ENCODE results near the gene NKG7. TPM values are rescaled to one million over a fixed set of nuclear protein-coding genes. Genes with fewer than 3 reads are reported as not detected.

NKG7 gene
- total and polyA plus RNA-seq, 2 of the 13 experiments (the other 11 are each of a cell fraction or from before 2014, with no cell fraction given), result 0.40 TPM; not detected in 1

GRCh38 chr19:51366389-51367254 is 5.8 kb downstream of the NKG7 start (continued):
- TF ChIP-seq, protein P1, sequence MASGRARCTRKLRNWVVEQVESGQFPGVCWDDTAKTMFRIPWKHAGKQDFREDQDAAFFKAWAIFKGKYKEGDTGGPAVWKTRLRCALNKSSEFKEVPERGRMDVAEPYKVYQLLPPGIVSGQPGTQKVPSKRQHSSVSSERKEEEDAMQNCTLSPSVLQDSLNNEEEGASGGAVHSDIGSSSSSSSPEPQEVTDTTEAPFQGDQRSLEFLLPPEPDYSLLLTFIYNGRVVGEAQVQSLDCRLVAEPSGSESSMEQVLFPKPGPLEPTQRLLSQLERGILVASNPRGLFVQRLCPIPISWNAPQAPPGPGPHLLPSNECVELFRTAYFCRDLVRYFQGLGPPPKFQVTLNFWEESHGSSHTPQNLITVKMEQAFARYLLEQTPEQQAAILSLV (CRISPR knock-in tag; IDR thresholded peaks at IDR 0.05; ENCODE audit: borderline replicate concordance), result no peak
- TF ChIP-seq HHEX (CRISPR knock-in tag; IDR thresholded peaks at IDR 0.05) (no peak), HNRNPLL (IDR thresholded peaks at IDR 0.05; ENCODE audit: low read depth, low read length, poor library complexity, severe bottlenecking) (peak; percentile 3), ZNF713 (CRISPR knock-in tag; IDR thresholded peaks at IDR 0.05) (no peak), ZNF160 (CRISPR knock-in tag; IDR thresholded peaks at IDR 0.05) (no peak; the same call in 1 of the 2 replicates), SP5 (CRISPR knock-in tag; IDR thresholded peaks at IDR 0.05; ENCODE audit: borderline replicate concordance, low read depth) (peak; percentile 12; the same call in 1 of the 2 replicates), ZNF232 (CRISPR knock-in tag; IDR thresholded peaks at IDR 0.05; ENCODE audit: borderline replicate concordance) (peak; percentile 62; the same call in 1 of the 2 replicates), RELA (CRISPR knock-in tag; IDR thresholded peaks at IDR 0.05) (no peak), PHF20 (CRISPR knock-in tag; IDR thresholded peaks at IDR 0.05) (no peak), ZSCAN9 (CRISPR knock-in tag; IDR thresholded peaks at IDR 0.05; ENCODE audit: borderline replicate concordance) (no peak), ZKSCAN1 (IDR thresholded peaks at IDR 0.05; ENCODE audit: low read length) (no peak), CCAR2 (optimal IDR thresholded peaks at IDR 0.05; ENCODE audit: low read depth, low read length) (peak; percentile 92), ZNF33A (CRISPR knock-in tag; IDR thresholded peaks at IDR 0.05; ENCODE audit: borderline replicate concordance) (no peak), ZNF720 (CRISPR knock-in tag; IDR thresholded peaks at IDR 0.05) (no peak), ZNF629 (CRISPR knock-in tag; conservative IDR thresholded peaks at IDR 0.05) (0 out of 2 replicates have a peak, but pooled peaks have one; percentile 12), FOXM1 (CRISPR knock-in tag; IDR thresholded peaks at IDR 0.05) (no peak), DDIT3 (CRISPR knock-in tag; IDR thresholded peaks at IDR 0.05) (no peak), JUNB (CRISPR knock-in tag; IDR thresholded peaks at IDR 0.05; ENCODE audit: borderline replicate concordance) (no peak), SMC3 (IDR thresholded peaks at IDR 0.05; ENCODE audit: low read length) (no peak), ZNF691 (CRISPR knock-in tag; IDR thresholded peaks at IDR 0.05; ENCODE audit: borderline replicate concordance, low read depth) (no peak), KMT2B (CRISPR knock-in tag; IDR thresholded peaks at IDR 0.05) (no peak), DNMT3B (CRISPR knock-in tag; conservative IDR thresholded peaks at IDR 0.05) (no peak)
- TF ChIP-seq, protein P2, sequence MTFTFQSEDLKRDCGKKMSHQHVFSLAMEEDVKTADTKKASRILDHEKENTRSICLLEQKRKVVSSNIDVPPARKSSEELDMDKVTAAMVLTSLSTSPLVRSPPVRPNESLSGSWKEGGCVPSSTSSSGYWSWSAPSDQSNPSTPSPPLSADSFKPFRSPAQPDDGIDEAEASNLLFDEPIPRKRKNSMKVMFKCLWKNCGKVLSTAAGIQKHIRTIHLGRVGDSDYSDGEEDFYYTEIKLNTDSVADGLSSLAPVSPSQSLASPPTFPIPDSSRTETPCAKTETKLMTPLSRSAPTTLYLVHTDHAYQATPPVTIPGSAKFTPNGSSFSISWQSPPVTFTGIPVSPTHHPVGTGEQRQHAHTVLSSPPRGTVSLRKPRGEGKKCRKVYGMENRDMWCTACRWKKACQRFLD (CRISPR knock-in tag; IDR thresholded peaks at IDR 0.05; ENCODE audit: borderline replicate concordance), result no peak
- TF ChIP-seq, protein P3, sequence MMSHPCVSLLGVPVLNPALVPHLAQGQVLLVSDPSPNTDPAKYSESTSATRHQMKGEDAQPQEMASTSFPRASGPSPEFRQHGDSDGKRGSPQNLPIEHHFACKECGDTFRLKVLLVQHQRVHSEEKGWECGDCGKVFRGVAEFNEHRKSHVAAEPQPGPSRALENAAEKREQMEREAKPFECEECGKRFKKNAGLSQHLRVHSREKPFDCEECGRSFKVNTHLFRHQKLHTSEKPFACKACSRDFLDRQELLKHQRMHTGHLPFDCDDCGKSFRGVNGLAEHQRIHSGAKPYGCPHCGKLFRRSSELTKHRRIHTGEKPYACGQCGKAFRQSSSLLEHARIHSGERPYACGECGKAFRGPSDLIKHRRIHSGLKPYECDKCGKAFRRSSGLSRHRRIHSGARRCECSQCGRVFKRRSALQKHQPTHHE (CRISPR knock-in tag; IDR thresholded peaks at IDR 0.05; ENCODE audit: borderline replicate concordance), result no peak
- TF ChIP-seq, protein P4, sequence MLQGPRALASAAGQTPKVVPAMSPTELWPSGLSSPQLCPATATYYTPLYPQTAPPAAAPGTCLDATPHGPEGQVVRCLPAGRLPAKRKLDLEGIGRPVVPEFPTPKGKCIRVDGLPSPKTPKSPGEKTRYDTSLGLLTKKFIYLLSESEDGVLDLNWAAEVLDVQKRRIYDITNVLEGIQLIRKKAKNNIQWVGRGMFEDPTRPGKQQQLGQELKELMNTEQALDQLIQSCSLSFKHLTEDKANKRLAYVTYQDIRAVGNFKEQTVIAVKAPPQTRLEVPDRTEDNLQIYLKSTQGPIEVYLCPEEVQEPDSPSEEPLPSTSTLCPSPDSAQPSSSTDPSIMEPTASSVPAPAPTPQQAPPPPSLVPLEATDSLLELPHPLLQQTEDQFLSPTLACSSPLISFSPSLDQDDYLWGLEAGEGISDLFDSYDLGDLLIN (CRISPR knock-in tag; IDR thresholded peaks at IDR 0.05; ENCODE audit: borderline replicate concordance), result no peak

Data from HepG2 (cell line).